ENCODE results near the gene HSD17B12. TPM values are rescaled to one million over a fixed set of nuclear protein-coding genes. Genes with fewer than 3 reads are reported as not detected.

HSD17B12 gene
- total RNA-seq, 4 donors from 2014 or later, result 50.6 to 72.4 (median 54.1) TPM

DNA sequence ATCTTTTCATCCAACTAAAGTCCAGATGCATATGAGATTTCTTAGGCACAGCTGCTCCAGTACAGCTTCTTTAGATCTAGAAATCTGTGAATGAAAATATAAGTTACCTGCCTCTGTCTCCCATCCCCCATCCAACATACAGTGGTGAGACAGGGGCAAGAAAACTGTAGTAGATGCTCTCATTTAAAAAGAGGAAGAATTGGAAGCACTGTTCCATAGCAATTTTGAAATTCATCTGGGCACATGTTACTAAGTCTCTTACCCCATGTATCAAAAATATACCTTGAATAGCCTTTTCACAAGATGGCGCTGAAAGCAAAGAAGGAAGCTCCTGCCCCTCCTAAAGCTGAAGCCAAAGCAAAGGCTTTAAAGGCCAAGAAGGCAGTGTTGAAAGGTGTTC lies 37.8 kb downstream of the HSD17B12 start:
- no peak for ATAC-seq (ENCODE audit: low FRiP score)
- TF ChIP-seq, protein P1, sequence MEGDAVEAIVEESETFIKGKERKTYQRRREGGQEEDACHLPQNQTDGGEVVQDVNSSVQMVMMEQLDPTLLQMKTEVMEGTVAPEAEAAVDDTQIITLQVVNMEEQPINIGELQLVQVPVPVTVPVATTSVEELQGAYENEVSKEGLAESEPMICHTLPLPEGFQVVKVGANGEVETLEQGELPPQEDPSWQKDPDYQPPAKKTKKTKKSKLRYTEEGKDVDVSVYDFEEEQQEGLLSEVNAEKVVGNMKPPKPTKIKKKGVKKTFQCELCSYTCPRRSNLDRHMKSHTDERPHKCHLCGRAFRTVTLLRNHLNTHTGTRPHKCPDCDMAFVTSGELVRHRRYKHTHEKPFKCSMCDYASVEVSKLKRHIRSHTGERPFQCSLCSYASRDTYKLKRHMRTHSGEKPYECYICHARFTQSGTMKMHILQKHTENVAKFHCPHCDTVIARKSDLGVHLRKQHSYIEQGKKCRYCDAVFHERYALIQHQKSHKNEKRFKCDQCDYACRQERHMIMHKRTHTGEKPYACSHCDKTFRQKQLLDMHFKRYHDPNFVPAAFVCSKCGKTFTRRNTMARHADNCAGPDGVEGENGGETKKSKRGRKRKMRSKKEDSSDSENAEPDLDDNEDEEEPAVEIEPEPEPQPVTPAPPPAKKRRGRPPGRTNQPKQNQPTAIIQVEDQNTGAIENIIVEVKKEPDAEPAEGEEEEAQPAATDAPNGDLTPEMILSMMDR (IDR thresholded peaks at IDR 0.05), result no peak
- DNase-seq (ENCODE audit: low spot score), result no peak

DNA sequence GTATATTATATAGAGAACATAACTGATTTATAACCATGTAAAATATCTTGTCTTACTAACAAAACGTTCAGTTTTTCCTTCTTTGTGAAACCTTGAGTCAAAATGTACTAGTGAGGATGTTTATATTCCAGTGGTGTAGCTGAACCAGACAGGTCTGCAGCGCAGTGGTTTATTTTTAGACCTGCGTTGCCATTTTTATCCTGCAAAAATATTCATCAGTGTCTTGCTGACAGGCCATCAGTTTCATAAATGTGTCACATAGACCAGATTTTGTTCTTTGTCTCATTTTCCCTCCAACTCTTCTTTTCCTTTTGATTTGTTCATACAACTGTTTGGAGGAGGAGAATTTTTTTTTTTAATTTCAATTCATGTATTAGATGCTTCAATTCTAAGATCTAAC lies 43.1 kb downstream of the HSD17B12 start:
- ATAC-seq (ENCODE audit: low FRiP score), result no peak

GRCh38 chr11:43732225-43732624 lies 51.7 kb downstream of the HSD17B12 start:
- ATAC-seq (ENCODE audit: low FRiP score) (no peak), DNase-seq (ENCODE audit: low spot score) (no peak)
- TF ChIP-seq, protein P1 (IDR thresholded peaks at IDR 0.05), result no peak

More for the DNA sequence above, 43.1 kb downstream of the HSD17B12 start:
- no peak for DNase-seq (ENCODE audit: low spot score)
- TF ChIP-seq, protein P1 (IDR thresholded peaks at IDR 0.05), result no peak

DNA sequence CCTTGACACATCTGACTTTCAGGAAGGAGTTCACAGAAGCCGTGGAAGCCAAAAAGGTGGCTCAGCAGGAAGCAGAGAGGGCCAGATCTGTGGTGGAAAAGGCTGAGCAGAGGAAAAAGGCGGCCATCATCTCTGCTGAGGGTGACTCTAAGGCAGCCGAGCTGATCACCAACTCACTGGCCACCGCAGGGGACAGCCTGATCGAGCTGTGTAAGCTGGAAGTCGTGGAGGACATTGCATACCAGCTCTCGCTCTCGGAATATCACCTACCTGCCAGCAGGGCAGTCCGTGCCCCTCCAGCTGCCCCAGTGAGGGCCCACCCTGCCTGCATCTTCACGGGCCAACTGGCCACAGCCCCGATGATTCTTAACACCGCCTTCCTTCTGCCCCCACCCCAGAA lies 53.7 kb downstream of the HSD17B12 start:
- ATAC-seq (ENCODE audit: low FRiP score) (no peak), DNase-seq (ENCODE audit: low spot score) (no peak)
- TF ChIP-seq, protein P1 (IDR thresholded peaks at IDR 0.05), result no peak

DNA sequence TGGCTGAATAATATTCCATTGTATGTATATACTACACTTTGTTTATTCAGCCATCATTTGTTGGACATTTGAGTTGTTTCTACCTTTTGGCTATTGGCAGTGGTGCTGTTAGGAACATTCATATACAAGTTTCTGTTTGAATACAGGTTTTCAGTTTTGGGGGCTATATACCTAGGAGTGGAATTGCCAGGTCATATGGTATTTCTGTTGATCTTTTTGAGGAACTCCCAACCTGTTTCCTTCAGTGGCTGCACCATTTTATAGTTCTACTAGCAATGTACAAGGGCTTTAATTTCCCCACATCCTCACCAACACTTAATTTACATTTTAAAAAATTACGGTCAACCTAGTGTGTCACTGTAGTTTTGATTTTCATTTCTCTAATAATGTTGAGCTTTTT lies 54.6 kb downstream of the HSD17B12 start:
- TF ChIP-seq, protein P1 (IDR thresholded peaks at IDR 0.05), result no peak
- DNase-seq (ENCODE audit: low spot score) (no peak), ATAC-seq (ENCODE audit: low FRiP score) (no peak)

DNA sequence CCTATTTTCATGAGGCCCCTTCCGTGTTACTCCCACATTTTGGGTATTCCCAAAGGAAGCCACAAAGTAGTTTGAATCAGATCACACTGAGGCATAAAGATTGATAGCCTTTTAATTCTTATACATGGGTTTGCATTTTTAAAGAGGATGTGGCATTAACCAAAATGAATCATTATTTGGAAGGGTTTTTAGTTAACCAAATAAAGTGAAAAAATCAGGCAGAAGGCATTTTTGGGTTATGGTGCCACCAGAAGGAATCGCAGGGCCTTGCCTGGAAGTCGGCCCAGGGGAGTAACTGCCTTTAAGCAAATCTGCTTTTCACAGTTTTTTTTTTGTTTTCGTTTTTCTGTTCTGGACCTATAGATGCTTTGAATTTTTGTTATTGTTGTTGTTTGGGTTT lies 55.4 kb downstream of the HSD17B12 start:
- ATAC-seq (ENCODE audit: low FRiP score) (no peak), DNase-seq (ENCODE audit: low spot score) (no peak)
- TF ChIP-seq, protein P1 (IDR thresholded peaks at IDR 0.05), result no peak

DNA sequence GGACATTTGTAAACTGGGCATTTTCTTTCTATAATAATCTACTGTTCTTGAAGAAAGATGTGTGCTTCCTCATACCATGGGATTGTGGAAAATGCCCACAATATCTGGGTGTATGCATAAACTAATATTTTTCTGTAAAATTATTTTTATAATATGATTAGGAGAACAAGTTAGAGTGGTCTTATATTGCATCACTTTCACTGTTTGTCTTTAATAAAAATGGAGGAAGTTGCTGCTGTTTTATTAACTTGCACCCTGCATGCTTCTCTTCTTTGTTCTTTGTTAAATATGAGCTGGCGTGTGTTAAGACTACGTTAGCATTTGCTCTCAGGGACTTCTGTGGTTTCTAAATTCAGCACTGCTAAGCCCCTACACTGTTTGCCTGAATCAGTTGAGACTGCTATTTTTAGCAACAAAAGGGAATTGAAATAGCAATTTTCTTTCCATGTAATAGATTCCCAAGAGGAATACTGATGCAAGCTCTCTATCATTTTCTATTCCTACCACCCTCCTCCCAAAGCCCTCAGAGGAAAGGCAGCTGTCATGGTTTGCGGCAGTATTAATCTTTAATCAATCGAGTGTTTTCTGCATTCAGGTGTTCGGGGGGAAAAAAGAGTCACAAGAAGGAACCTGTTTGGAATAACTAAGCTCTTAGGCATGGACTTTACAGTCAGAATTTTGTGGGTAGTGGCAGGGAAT lies 56.1 kb downstream of the HSD17B12 start:
- TF ChIP-seq, protein P1 (IDR thresholded peaks at IDR 0.05), result no peak
- ATAC-seq (ENCODE audit: low FRiP score), result no peak

More for the DNA sequence above, 56.1 kb downstream of the HSD17B12 start:
- no peak for DNase-seq (ENCODE audit: low spot score)

Data from omental fat pad (tissue), 4 donors.